GM12878 (cell line): ENCODE measurements around the gene NASP. TPM values are rescaled to one million over a fixed set of nuclear protein-coding genes. Genes with fewer than 3 reads are reported as not detected.

Experiments
- CBFB ChIP-seq: IDR thresholded peaks from 2 replicates; pipeline ENCODE4 v1.6.1; 2016; ENCODE audit warnings: antibody characterized with exemption, low read depth
- CEBPB ChIP-seq, 2 experiments: fragments of 150-350 bp in 1 of 2; IDR thresholded peaks; 2 replicates each; pipeline ENCODE4 v1.6.1; 2012 to 2014; ENCODE audit warnings: low read depth in 2 of 2, low read length in 2 of 2, borderline replicate concordance in 1 of 2, inconsistent platforms in 1 of 2
- CTCF ChIP-seq, 3 experiments: IDR thresholded peaks in 2 of 3; conservative IDR thresholded peaks in 1 of 3; 2 replicates each; pipeline ENCODE4 v1.5.1; 2011; ENCODE audit warnings: low read depth in 3 of 3, low read length in 3 of 3, mild to moderate bottlenecking in 3 of 3, control low read depth in 2 of 3, moderate library complexity in 2 of 3, inconsistent platforms in 1 of 3, mixed read lengths in 1 of 3; ENCODE audit not compliant: control insufficient read depth in 2 of 3, insufficient read depth in 1 of 3; ENCODE audit errors: extremely low read depth in 1 of 3
- CUX1 ChIP-seq: IDR thresholded peaks from 2 replicates; pipeline ENCODE4 v1.6.1; 2012; ENCODE audit warnings: improper control_type of control experiment, low read depth, low read length; ENCODE audit not compliant: insufficient replicate concordance
- DPF2 ChIP-seq: fragments of 450-650 bp; IDR thresholded peaks from 2 replicates; pipeline ENCODE4 v1.6.1; 2017; ENCODE audit warnings: mild to moderate bottlenecking
- KDM1A ChIP-seq: fragments of 200-600 bp; sonication (generic); IDR thresholded peaks from 2 replicates; pipeline ENCODE4 v1.6.1; 2016; ENCODE audit warnings: borderline replicate concordance
- NKRF ChIP-seq: fragments of 450-650 bp; conservative IDR thresholded peaks from 2 replicates; pipeline ENCODE4 v1.6.1; 2017; ENCODE audit warnings: mild to moderate bottlenecking, moderate library complexity
- NR2C2 ChIP-seq: IDR thresholded peaks from 2 replicates; pipeline ENCODE4 v1.6.1; 2011; ENCODE audit warnings: borderline replicate concordance, low read depth; ENCODE audit not compliant: control insufficient read depth, insufficient read length
- RCOR1 ChIP-seq: conservative IDR thresholded peaks from 2 replicates; pipeline ENCODE4 v1.6.1; 2012; ENCODE audit warnings: low read depth, low read length, improper control_type of control experiment
- SMAD1 ChIP-seq: fragments of 450-650 bp; IDR thresholded peaks from 2 replicates; pipeline ENCODE4 v1.6.1; 2018; ENCODE audit warnings: mild to moderate bottlenecking, low read depth; ENCODE audit not compliant: partially characterized antibody
- SP1 ChIP-seq: IDR thresholded peaks from one replicate; pipeline ENCODE4 v1.6.1; 2011; ENCODE audit warnings: low read depth, low read length
- STAT1 ChIP-seq: fragments of 450-650 bp; conservative IDR thresholded peaks from 2 replicates; pipeline ENCODE4 v1.6.1; 2014; ENCODE audit warnings: antibody characterized with exemption, mild to moderate bottlenecking
- TBL1XR1 ChIP-seq: IDR thresholded peaks from 2 replicates; pipeline ENCODE4 v1.6.1; 2012; ENCODE audit warnings: low read depth, low read length, improper control_type of control experiment
- polyA plus RNA-seq, 11 experiments: library from polyadenylated mRNA; depleted of rRNA in 4 of 11; unstranded in 6 of 11; stranded (reverse) in 5 of 11; fragments of >200 nt; fragmentation: Nextera tagmentation in 4 of 11; fragmentation: Illumina TruSeq in 1 of 11; extraction: Ambion mirVana in 4 of 11; extraction: Trizol in 1 of 11; gene quantifications; 1 replicate in 1 of 11; 2 replicates in 10 of 11; pipeline versions ENCODE4 v1.2.1 to v1.2.3, GENCODE V29; 2011 to 2016; ENCODE audit warnings: inconsistent platforms in 2 of 11, missing spikeins in 2 of 11, low read depth in 1 of 11
- total RNA-seq, 4 experiments: library from RNA; depleted of rRNA in 3 of 4; stranded (reverse); fragments of >200 nt in 3 of 4; fragmentation: Illumina TruSeq in 1 of 4; extraction: Trizol in 1 of 4; gene quantifications; 2 replicates each; pipeline versions ENCODE4 v1.2.1 to v1.2.3, GENCODE V29; 2013 to 2021

NASP gene
- total and polyA plus RNA-seq, 10 of the 15 experiments (the other 5 are each of a cell fraction or from before 2014, with no cell fraction given): 111 to 321 (median 205) TPM

- no peak for TF ChIP-seq NKRF
- TF ChIP-seq TBL1XR1: no peak
- TF ChIP-seq STAT1: no peak
- TF ChIP-seq DPF2: no peak
- no peak for TF ChIP-seq CUX1
- TF ChIP-seq CEBPB (IDR thresholded peaks at IDR 0.05; ENCODE audit: borderline replicate concordance in 1 of 2, low read depth in 2 of 2, low read length in 2 of 2): no peak
- TF ChIP-seq SMAD1: no peak
- TF ChIP-seq CTCF (IDR thresholded peaks at IDR 0.05 in 2 of 3, conservative IDR thresholded peaks at IDR 0.05 in 1 of 3; ENCODE audit: control insufficient read depth in 2 of 3, extremely low read depth in 1 of 3, insufficient read depth in 1 of 3, low read depth in 3 of 3, low read length in 3 of 3): peak; percentile 97 to 99 (median 98); a peak in 5 of 6 replicates
- TF ChIP-seq SP1: no peak
- TF ChIP-seq NR2C2: no peak
- TF ChIP-seq KDM1A: no peak
- TF ChIP-seq CBFB: no peak
- no peak for TF ChIP-seq RCOR1
Measured at GRCh38 chr1:45569962-45570581, 13.8 kb upstream of the NASP start (continued).
